Right ventricle myocardium inferior (tissue), 1 donor: ENCODE data around the gene GSE1. TPM values are rescaled to one million over a fixed set of nuclear protein-coding genes. Genes with fewer than 3 reads are reported as not detected.
A peak's percentile ranks its signal among the peaks of the same experiment; 100 is the strongest.

Source experiments
- ATAC-seq: fragments of 200-7000 bp; cut with Tn5 transposase; one replicate; pipeline ENCODE4 v1.9.1; 2020; ENCODE audit warnings: mild to moderate bottlenecking, moderate library complexity
- DNase-seq: peaks from one replicate; pipeline ENCODE4 v3.0.0; 2021; ENCODE audit errors: missing footprints
- intact Hi-C: fragments of 100-400 bp; cut with DNase I; formaldehyde crosslinking; loops from one replicate; pipeline ENCODE4 v1.11.0; 2022
- total RNA-seq: library from RNA; stranded (reverse); fragmentation: NEBNext Ultra II Directional; extraction: Animal tissue kit (Norgen Biotek cat#: 25700); gene quantifications from one replicate; pipeline ENCODE4 v1.2.1, GENCODE V29; 2021
- donor health status: DM: no; HTN: yes; CAD: no; lungs with severe emphysema.

The GSE1 gene
- total RNA-seq, 1 donor from 2014 or later = 28.9 TPM

GRCh38 chr16:85611444-85612190 is 1.5 kb upstream of the GSE1 start:
- ATAC-seq (peak; percentile 36), DNase-seq (peak; percentile 91)
- intact Hi-C loops = loop anchor here (2.0 to 5.0 kb wide), 5 partner anchors 55 to 304 kb away; no protein-coding TSS in a partner anchor

- ATAC-seq (peak; percentile 62), DNase-seq (peak; percentile 84)
- intact Hi-C loops = loop anchor here (5.0 kb wide), 2 partner anchors 150 to 305 kb away; no protein-coding TSS in a partner anchor
Observed at GRCh38 chr16:85612191-85612800, 826 bp upstream of the GSE1 start.

- DNase-seq = peak; percentile 88
- peak; percentile 5 for ATAC-seq
- intact Hi-C loops = loop anchor here (5.0 kb wide), 2 partner anchors 151 to 306 kb away; no protein-coding TSS in a partner anchor
Observed at GRCh38 chr16:85613604-85614337, 649 bp downstream of the GSE1 start.

GRCh38 chr16:85614338-85615013 is 1.4 kb downstream of the GSE1 start:
- intact Hi-C loops = loop anchor here (1.0 to 5.0 kb wide), 4 partner anchors 27 to 307 kb away; no protein-coding TSS in a partner anchor
- DNase-seq (no peak), ATAC-seq (no peak)

GRCh38 chr16:85615014-85615851 is 2.1 kb downstream of the GSE1 start:
- ATAC-seq (no peak), DNase-seq (no peak)
- intact Hi-C loops = loop anchor here (1.0 to 5.0 kb wide), 2 partner anchors 26 to 102 kb away; no protein-coding TSS in a partner anchor

GRCh38 chr16:85615852-85616606 is 2.9 kb downstream of the GSE1 start:
- peak; percentile 5 for ATAC-seq
- intact Hi-C loops = loop anchor here (1.0 to 5.0 kb wide), 2 partner anchors 25 to 101 kb away; no protein-coding TSS in a partner anchor

GRCh38 chr16:85616607-85617321 is 3.6 kb downstream of the GSE1 start:
- ATAC-seq (peak; percentile 20), DNase-seq (no peak)

More at GRCh38 chr16:85615852-85616606, 2.9 kb downstream of the GSE1 start:
- DNase-seq = peak; percentile 91

GRCh38 chr16:85617948-85618347 is 4.8 kb downstream of the GSE1 start:
- ATAC-seq (no peak), DNase-seq (no peak)
- intact Hi-C loops = loop anchor here (5.0 kb wide), 1 partner anchor 99 kb away; no protein-coding TSS in a partner anchor

More at GRCh38 chr16:85616607-85617321, 3.6 kb downstream of the GSE1 start:
- intact Hi-C loops = loop anchor here (5.0 kb wide), 1 partner anchor 101 kb away; no protein-coding TSS in a partner anchor

- ATAC-seq (no peak), DNase-seq (no peak)
Observed at GRCh38 chr16:85618521-85618920, 5.4 kb downstream of the GSE1 start.

GRCh38 chr16:85619101-85619891 is 6.2 kb downstream of the GSE1 start:
- no peak for ATAC-seq
- no peak for DNase-seq
- intact Hi-C loops = loop anchor here (5.0 kb wide), 1 partner anchor 98 kb away; no protein-coding TSS in a partner anchor

More at GRCh38 chr16:85618521-85618920, 5.4 kb downstream of the GSE1 start:
- intact Hi-C loops = loop anchor here (5.0 kb wide), 1 partner anchor 99 kb away; no protein-coding TSS in a partner anchor

- intact Hi-C loops = no loop called here
- DNase-seq (no peak), ATAC-seq (no peak)
Observed at GRCh38 chr16:85620374-85620773, 7.3 kb downstream of the GSE1 start.

- DNase-seq (no peak), ATAC-seq (no peak)
- intact Hi-C loops = no loop called here
Observed at GRCh38 chr16:85621698-85622428, 8.7 kb downstream of the GSE1 start.

- intact Hi-C loops = no loop called here
- no peak for ATAC-seq
- no peak for DNase-seq
Observed at GRCh38 chr16:85622683-85623082, 9.6 kb downstream of the GSE1 start.

GRCh38 chr16:85623250-85623649 is 10.1 kb downstream of the GSE1 start:
- ATAC-seq (no peak), DNase-seq (no peak)
- intact Hi-C loops = no loop called here
